GM19455 (cell line): ENCODE results near the gene ZMIZ2.

Experiments
- ATAC-seq: cut with Tn5 transposase; IDR thresholded peaks from one replicate; pipeline ENCODE4 v1.9.1; 2021; ENCODE audit not compliant: unreplicated experiment

The ZMIZ2 gene

GRCh38 chr7:44756904-44757303 is 8.3 kb downstream of the ZMIZ2 start:
- ATAC-seq = no peak

GRCh38 chr7:44757311-44757710 is 8.7 kb downstream of the ZMIZ2 start:
- ATAC-seq = no peak

GRCh38 chr7:44757739-44758138 is 9.1 kb downstream of the ZMIZ2 start:
- no peak for ATAC-seq

GRCh38 chr7:44759246-44759645 is 10.6 kb downstream of the ZMIZ2 start:
- no peak for ATAC-seq

- no peak for ATAC-seq
Measured at GRCh38 chr7:44760034-44760580, 11.5 kb downstream of the ZMIZ2 start.

- no peak for ATAC-seq
Measured at GRCh38 chr7:44761207-44762161, 12.8 kb downstream of the ZMIZ2 start.

GRCh38 chr7:44762300-44762699 is 13.7 kb downstream of the ZMIZ2 start:
- ATAC-seq = no peak

- ATAC-seq = no peak
Measured at GRCh38 chr7:44762726-44763522, 14.3 kb downstream of the ZMIZ2 start.

- ATAC-seq = no peak
Measured at GRCh38 chr7:44764081-44764480, 15.4 kb downstream of the ZMIZ2 start.

GRCh38 chr7:44764665-44765578 is 16.3 kb downstream of the ZMIZ2 start:
- ATAC-seq = no peak

GRCh38 chr7:44765579-44766415 is 17.1 kb downstream of the ZMIZ2 start:
- no peak for ATAC-seq

GRCh38 chr7:44766416-44766801 is 17.8 kb downstream of the ZMIZ2 start:
- no peak for ATAC-seq

- ATAC-seq = no peak
Measured at GRCh38 chr7:44767134-44767911, 18.7 kb downstream of the ZMIZ2 start.

GRCh38 chr7:44767912-44768627 is 19.4 kb downstream of the ZMIZ2 start:
- ATAC-seq = no peak

GRCh38 chr7:44768628-44769371 is 20.2 kb downstream of the ZMIZ2 start:
- ATAC-seq = no peak

GRCh38 chr7:44769376-44769775 is 20.7 kb downstream of the ZMIZ2 start:
- no peak for ATAC-seq

- peak; percentile 82 for ATAC-seq
Measured at GRCh38 chr7:44769776-44770294, 21.2 kb downstream of the ZMIZ2 start.
